ENCODE measurements around the gene HAND2.
A peak's percentile ranks its signal among the peaks of the same experiment; 100 is the strongest.

The HAND2 gene

DNA sequence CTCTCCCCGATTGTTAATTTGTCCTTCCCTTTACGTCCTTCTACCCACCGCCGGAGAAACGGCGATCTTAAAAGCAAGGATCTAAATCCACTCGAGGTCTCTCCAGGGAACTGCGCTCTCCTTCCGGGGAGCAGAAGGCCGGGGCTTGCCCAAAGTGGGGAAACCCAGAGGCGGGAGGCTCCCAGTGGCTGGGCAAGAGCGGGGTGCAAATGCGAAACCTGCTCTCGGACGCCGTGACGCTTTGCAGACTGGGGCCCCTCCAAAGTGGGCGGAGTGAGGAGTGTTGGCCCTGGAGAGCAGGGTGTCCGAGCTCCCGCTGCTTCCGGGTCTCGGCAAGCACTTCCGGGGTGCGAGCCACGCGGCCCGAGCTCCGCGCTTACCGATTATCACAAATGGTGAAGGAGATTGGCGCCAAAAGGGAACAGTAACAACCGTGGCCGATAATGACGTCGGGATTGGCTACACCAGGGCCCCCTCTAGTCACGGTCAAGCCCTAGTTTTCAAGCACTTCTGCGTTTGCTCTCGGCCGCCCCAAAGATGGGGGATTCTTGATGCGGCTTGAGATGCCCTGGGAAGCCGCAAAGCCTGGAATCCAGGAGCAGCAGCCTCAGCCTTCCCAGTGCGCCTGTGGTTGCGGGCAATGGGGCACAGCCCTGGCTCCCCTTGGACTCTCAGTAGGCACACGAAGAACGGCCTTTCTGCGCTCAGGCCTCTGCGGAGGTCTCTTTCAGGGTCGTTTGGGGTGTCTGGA lies 29.0 kb downstream of the HAND2 start:
- TF ChIP-seq, protein P1, sequence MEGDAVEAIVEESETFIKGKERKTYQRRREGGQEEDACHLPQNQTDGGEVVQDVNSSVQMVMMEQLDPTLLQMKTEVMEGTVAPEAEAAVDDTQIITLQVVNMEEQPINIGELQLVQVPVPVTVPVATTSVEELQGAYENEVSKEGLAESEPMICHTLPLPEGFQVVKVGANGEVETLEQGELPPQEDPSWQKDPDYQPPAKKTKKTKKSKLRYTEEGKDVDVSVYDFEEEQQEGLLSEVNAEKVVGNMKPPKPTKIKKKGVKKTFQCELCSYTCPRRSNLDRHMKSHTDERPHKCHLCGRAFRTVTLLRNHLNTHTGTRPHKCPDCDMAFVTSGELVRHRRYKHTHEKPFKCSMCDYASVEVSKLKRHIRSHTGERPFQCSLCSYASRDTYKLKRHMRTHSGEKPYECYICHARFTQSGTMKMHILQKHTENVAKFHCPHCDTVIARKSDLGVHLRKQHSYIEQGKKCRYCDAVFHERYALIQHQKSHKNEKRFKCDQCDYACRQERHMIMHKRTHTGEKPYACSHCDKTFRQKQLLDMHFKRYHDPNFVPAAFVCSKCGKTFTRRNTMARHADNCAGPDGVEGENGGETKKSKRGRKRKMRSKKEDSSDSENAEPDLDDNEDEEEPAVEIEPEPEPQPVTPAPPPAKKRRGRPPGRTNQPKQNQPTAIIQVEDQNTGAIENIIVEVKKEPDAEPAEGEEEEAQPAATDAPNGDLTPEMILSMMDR (IDR thresholded peaks at IDR 0.05; ENCODE audit: insufficient read depth, low read length, poor library complexity, severe bottlenecking): no peak
- Histone ChIP-seq H3K27me3 (replicated peaks; ENCODE audit: control insufficient read depth, insufficient read depth, low read length) (no peaks in the 10 kb centered on the region; the same call in 1 of the 2 replicates), H3K4me3 (replicated peaks; ENCODE audit: low read depth, low read length) (no peak overlapping the region), H3K36me3 (ENCODE audit: control insufficient read depth, insufficient read depth, low read length) (no peaks in the 10 kb centered on the region)
- no peak for DNase-seq (ENCODE audit: extremely low read depth, insufficient read length)

DNA sequence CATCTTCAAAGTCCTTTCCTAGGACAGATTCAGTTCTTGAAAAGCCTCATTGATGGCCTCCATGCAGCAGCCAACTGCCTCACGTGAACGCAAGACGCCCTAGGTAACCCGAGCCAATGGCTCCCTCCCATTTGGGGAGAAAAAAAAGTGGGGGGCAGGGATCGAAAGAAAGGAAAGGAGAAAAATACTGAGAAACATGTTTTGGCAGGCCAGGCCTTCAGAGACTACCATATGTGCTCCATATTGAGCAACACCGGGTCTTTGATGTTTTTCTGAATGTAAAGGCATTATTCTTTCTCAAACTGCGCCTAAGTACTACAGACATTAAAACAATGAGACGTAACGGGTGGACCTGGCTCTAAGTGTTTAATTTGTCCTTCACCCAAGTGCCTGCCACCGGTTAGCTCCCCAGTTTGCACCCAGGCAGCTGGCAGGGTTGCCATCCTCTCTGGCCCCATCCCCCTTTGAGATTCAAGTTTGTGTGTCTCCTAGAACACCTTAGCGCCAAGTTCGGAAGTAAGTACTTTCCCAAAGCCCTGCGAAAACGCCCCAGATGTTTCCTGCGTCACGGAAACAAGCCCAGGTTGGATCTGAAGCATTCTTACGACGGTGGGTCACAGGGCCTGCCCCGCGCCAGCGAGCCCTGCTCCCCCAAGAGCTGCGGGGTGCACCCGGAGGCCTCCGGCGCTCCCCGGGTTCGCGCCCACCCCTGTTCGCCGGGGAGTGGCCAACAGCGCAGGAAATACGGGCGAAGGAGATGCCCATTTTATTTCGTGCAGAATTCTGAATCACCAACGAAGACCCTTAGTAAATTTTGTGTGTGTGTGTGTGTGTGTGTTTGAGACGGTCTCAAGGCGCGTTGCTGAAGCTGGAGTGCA lies 30.1 kb downstream of the HAND2 start:
- no peaks in the 10 kb centered on the region; the same call in 1 of the 2 replicates for H3K27me3 ChIP-seq (replicated peaks; ENCODE audit: control insufficient read depth, insufficient read depth, low read length)
- no peak for DNase-seq (ENCODE audit: extremely low read depth, insufficient read length)
- H3K36me3 ChIP-seq (ENCODE audit: control insufficient read depth, insufficient read depth, low read length): no peaks in the 10 kb centered on the region
- no peak overlapping the region for H3K4me3 ChIP-seq (replicated peaks; ENCODE audit: low read depth, low read length)
- TF ChIP-seq, protein P1 (IDR thresholded peaks at IDR 0.05; ENCODE audit: insufficient read depth, low read length, poor library complexity, severe bottlenecking): no peak

DNA sequence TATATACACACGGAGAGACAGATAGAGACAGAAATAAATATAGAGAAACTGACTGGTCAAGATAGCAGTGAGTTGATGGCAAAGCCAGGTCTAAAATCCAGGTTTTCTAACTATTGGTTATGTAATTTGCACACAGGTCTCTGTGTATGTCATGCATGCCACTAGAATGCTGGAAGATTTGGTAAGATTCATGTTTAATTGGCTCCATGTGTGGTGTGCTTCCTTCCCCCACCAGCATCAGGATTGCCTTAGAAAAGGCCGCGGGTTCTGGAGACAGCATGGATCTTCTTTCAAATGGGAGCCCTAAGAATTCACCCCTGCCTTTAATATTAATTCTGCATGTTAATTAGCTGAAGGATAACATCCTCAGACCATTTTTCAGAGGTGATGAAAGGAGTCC lies 31.3 kb downstream of the HAND2 start:
- TF ChIP-seq, protein P1 (IDR thresholded peaks at IDR 0.05; ENCODE audit: insufficient read depth, low read length, poor library complexity, severe bottlenecking): no peak
- DNase-seq (ENCODE audit: extremely low read depth, insufficient read length): no peak
- no peak overlapping the region for H3K4me3 ChIP-seq (replicated peaks; ENCODE audit: low read depth, low read length)
- H3K27me3 ChIP-seq (replicated peaks; ENCODE audit: control insufficient read depth, insufficient read depth, low read length): no peaks in the 10 kb centered on the region; the same call in 1 of the 2 replicates
- H3K36me3 ChIP-seq (ENCODE audit: control insufficient read depth, insufficient read depth, low read length): no peaks in the 10 kb centered on the region

DNA sequence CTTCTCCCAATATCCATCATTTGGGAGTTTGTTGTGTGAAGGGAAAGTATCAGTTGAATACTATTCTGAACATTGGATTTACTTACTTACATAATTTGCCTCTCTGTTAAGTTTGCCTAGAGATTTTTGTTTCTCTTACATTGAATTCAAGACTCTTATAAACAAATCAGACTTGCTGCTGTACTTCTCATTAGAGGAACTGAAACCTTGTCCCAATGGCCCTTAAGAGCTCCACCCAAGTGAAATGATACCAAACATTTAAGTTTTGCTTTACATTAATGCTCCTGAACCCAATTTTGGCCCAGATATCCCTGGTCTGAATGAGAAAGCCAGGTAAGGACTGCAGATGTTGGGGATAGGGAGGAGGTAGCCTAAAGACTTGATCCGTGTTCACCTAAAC lies 32.0 kb downstream of the HAND2 start:
- no peak overlapping the region for H3K4me3 ChIP-seq (replicated peaks; ENCODE audit: low read depth, low read length)
- DNase-seq (ENCODE audit: extremely low read depth, insufficient read length): no peak
- no peaks in the 10 kb centered on the region; the same call in 1 of the 2 replicates for H3K27me3 ChIP-seq (replicated peaks; ENCODE audit: control insufficient read depth, insufficient read depth, low read length)
- TF ChIP-seq, protein P1 (IDR thresholded peaks at IDR 0.05; ENCODE audit: insufficient read depth, low read length, poor library complexity, severe bottlenecking): no peak
- no peaks in the 10 kb centered on the region for H3K36me3 ChIP-seq (ENCODE audit: control insufficient read depth, insufficient read depth, low read length)

DNA sequence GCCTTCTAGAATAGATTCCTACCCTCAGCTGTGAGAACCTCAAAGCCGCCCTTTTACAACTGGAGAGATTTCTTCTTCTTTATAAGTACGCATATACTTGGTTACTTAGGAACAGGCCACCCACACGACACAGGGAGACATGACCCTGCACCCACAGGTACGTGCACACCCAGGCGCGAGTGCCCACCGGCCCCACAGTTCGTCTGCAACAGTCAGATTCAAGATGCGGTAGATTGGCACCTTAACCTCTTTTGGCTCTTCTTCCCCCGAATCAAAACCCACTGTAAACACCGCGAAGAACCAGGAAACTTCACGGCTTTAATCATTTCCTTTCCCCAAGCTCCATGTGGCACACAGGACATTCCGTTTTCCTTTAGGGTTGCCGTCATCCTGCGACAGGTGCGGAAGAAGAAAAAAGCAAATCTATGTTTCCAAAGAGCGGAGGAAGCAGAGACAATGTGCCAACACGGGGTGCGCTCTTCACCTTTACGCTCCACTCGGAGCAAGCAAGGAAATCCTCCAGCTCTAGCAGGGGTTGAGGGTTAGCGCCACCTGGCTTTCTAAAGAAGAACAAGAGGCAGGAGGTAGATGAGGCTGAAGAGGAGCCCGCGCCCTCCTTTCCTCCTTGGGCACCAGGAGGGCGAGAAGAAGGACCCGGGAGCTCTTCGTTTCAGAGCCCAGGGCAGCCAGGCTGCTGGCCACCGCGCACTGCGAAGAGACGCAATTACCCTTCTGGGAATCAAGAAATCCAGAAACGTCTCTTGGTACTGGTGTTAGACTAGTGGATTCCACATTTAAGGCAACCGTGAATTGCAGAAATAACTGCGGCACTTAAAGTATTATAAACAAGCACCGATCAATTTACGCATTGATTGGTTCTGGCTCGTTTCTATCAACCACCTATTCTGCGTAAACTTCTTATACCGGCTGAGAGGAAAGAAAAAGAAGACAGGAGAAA lies 35.7 kb downstream of the HAND2 start:
- DNase-seq (ENCODE audit: extremely low read depth, insufficient read length): peak; percentile 38
- Histone ChIP-seq H3K4me3 (replicated peaks; ENCODE audit: low read depth, low read length) (peak overlapping the region; percentile 62), H3K27me3 (replicated peaks; ENCODE audit: control insufficient read depth, insufficient read depth, low read length) (no peaks in the 10 kb centered on the region), H3K36me3 (ENCODE audit: control insufficient read depth, insufficient read depth, low read length) (no peaks in the 10 kb centered on the region)
- TF ChIP-seq, protein P1 (IDR thresholded peaks at IDR 0.05; ENCODE audit: insufficient read depth, low read length, poor library complexity, severe bottlenecking): peak; percentile 89
